Ishikawa (cell line): ENCODE measurements around the gene GPR89A.

Experiments used
- CEBPB ChIP-seq: IDR thresholded peaks from 2 replicates; pipeline ENCODE4 v1.6.1; 2012
- CREB1 ChIP-seq: IDR thresholded peaks from 2 replicates; pipeline ENCODE4 v1.6.1; 2012; ENCODE audit warnings: low read depth
- EGR1 ChIP-seq: IDR thresholded peaks from 2 replicates; pipeline ENCODE4 v1.6.1; 2012
- EP300 ChIP-seq: IDR thresholded peaks from 2 replicates; pipeline ENCODE4 v1.6.1; 2012; ENCODE audit warnings: borderline replicate concordance
- FOXM1 ChIP-seq: IDR thresholded peaks from 2 replicates; pipeline ENCODE4 v1.6.1; 2012; ENCODE audit warnings: low read depth, borderline replicate concordance
- NFIC ChIP-seq: IDR thresholded peaks from 2 replicates; pipeline ENCODE4 v1.6.1; 2012
- RAD21 ChIP-seq: IDR thresholded peaks from 2 replicates; pipeline ENCODE4 v1.6.1; 2012; ENCODE audit warnings: low read depth
- TAF1 ChIP-seq: IDR thresholded peaks from 2 replicates; pipeline ENCODE4 v1.6.1; 2012; ENCODE audit warnings: low read depth, mild to moderate bottlenecking
- TCF12 ChIP-seq: IDR thresholded peaks from 2 replicates; pipeline ENCODE4 v1.6.1; 2012; ENCODE audit warnings: low read depth
- TEAD4 ChIP-seq: IDR thresholded peaks from 2 replicates; pipeline ENCODE4 v1.6.1; 2012
- YY1 ChIP-seq: IDR thresholded peaks from 2 replicates; pipeline ENCODE4 v1.6.1; 2012; ENCODE audit warnings: low read depth
- ZBTB7A ChIP-seq: IDR thresholded peaks from 2 replicates; pipeline ENCODE4 v1.6.1; 2012; ENCODE audit warnings: low read depth
- TF ChIP-seq, protein P1 (sequence below): IDR thresholded peaks from 2 replicates; pipeline ENCODE4 v1.6.1; 2012; ENCODE audit warnings: low read depth, mild to moderate bottlenecking
- TF ChIP-seq, protein P2 (sequence below): IDR thresholded peaks from 2 replicates; pipeline ENCODE4 v1.6.1; 2012
- TF ChIP-seq, protein P3 (sequence below): IDR thresholded peaks from 2 replicates; pipeline ENCODE4 v1.6.1; 2012

The GPR89A gene

DNA sequence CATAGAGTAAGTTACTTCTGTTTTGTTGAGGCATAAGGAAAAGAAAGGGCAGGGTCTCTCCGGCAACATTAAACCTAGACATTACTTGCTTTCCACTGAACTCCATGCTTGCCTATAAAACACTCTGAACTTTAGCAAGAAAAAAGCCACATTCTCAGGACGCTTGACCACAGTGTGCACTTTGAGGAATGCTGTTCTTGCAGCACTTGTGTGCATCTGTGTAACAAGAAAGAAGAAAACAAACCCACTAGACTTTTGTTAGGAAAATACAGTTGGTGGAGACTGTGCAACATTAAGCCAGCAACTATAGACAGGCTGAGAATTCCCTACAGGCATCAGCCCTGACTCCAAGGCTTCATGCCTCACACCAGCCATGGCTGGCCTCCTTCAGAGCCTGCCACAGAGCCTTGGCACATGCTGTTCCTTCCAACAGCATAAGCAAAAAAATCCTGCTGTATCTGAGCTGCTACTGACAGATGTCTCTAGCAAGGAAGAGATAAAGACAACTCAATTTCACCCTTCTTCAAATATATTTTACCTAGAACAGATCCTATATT lies 93.6 kb downstream of the GPR89A start:
- TF ChIP-seq NFIC = no peak
- no peak for TF ChIP-seq ZBTB7A
- no peak for TF ChIP-seq TCF12
- TF ChIP-seq, protein P1, sequence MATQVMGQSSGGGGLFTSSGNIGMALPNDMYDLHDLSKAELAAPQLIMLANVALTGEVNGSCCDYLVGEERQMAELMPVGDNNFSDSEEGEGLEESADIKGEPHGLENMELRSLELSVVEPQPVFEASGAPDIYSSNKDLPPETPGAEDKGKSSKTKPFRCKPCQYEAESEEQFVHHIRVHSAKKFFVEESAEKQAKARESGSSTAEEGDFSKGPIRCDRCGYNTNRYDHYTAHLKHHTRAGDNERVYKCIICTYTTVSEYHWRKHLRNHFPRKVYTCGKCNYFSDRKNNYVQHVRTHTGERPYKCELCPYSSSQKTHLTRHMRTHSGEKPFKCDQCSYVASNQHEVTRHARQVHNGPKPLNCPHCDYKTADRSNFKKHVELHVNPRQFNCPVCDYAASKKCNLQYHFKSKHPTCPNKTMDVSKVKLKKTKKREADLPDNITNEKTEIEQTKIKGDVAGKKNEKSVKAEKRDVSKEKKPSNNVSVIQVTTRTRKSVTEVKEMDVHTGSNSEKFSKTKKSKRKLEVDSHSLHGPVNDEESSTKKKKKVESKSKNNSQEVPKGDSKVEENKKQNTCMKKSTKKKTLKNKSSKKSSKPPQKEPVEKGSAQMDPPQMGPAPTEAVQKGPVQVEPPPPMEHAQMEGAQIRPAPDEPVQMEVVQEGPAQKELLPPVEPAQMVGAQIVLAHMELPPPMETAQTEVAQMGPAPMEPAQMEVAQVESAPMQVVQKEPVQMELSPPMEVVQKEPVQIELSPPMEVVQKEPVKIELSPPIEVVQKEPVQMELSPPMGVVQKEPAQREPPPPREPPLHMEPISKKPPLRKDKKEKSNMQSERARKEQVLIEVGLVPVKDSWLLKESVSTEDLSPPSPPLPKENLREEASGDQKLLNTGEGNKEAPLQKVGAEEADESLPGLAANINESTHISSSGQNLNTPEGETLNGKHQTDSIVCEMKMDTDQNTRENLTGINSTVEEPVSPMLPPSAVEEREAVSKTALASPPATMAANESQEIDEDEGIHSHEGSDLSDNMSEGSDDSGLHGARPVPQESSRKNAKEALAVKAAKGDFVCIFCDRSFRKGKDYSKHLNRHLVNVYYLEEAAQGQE = no peak
- TF ChIP-seq, protein P2, sequence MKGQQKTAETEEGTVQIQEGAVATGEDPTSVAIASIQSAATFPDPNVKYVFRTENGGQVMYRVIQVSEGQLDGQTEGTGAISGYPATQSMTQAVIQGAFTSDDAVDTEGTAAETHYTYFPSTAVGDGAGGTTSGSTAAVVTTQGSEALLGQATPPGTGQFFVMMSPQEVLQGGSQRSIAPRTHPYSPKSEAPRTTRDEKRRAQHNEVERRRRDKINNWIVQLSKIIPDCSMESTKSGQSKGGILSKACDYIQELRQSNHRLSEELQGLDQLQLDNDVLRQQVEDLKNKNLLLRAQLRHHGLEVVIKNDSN = no peak
- no peak for TF ChIP-seq CREB1
- TF ChIP-seq TAF1 = no peak

DNA sequence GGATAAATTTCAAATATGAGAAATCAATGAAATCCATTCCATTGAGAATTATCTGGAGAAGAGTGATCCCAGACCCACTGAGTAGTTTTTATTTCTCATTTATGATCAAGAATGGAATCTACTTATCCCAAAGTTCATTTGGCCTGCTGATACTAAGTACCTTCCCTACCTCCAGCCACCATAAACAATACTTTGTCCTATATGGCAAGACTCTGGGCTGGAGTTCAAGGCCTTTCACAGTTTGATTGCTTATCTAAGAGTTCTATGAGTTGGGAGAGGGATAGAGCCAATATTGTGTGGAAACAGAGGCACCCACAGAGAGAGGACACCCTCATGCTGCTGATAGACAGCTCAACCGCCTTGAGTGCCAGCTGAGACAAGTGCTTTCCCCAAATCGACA lies 94.3 kb downstream of the GPR89A start:
- no peak for TF ChIP-seq EGR1
- no peak for TF ChIP-seq TEAD4
- no peak for TF ChIP-seq NFIC
- TF ChIP-seq TCF12 = no peak
- TF ChIP-seq RAD21 = no peak
- TF ChIP-seq ZBTB7A = no peak
- TF ChIP-seq, protein P1 = no peak
- TF ChIP-seq YY1 = no peak
- no peak for TF ChIP-seq FOXM1
- no peak for TF ChIP-seq TAF1
- TF ChIP-seq CREB1 = no peak
- TF ChIP-seq, protein P2 = no peak
- TF ChIP-seq, protein P3, sequence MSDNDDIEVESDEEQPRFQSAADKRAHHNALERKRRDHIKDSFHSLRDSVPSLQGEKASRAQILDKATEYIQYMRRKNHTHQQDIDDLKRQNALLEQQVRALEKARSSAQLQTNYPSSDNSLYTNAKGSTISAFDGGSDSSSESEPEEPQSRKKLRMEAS = no peak
- TF ChIP-seq EP300 = no peak
- no peak for TF ChIP-seq CEBPB

DNA sequence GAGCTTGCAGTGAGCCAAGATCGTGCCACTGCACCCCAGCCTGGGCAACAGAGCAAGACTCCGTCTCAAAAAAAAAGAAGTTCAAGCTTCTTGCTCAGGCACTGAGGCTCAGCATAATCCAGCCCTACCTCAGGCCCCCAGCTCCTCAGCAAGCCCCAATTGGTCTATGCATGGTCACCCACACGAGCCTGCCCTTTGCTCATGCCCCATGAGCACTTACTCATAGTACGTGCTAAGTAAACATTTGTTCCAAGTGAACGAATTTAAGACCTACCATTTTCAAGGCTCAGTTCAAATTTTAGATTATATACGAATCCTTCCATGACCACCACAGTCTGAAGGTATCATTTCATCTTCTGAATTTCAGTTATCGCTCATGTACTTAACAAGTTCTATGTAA lies 95.0 kb downstream of the GPR89A start:
- TF ChIP-seq NFIC (no peak), FOXM1 (no peak), TCF12 (no peak), TAF1 (no peak), EP300 (no peak), CREB1 (no peak), CEBPB (no peak), RAD21 (no peak), TEAD4 (no peak)
- TF ChIP-seq, protein P3 = no peak
- TF ChIP-seq, protein P1 = no peak

DNA sequence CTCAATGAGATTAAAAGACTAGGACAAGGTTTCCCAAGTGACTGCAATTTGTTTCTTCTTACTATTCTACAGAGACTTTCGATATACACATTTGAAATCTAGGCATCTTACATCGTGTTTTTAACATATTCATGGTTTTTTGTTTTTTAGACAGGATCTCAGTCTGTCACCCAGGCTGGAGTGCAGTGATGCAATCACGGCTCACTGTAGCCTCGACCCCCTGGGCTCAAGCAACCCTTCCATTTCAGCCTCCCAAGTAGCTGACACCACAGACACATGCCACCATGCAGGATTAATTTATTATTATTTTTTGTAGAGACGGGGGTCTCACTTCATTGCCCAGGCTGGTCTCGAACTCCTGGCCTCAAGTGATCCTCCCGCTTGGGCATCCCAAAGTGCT lies 97.8 kb downstream of the GPR89A start:
- TF ChIP-seq TEAD4 (no peak), CEBPB (no peak), ZBTB7A (no peak), EGR1 (no peak), EP300 (no peak), TCF12 (no peak), RAD21 (no peak), NFIC (no peak), YY1 (no peak), FOXM1 (no peak), CREB1 (no peak), TAF1 (no peak)
- TF ChIP-seq, protein P1 = no peak
- TF ChIP-seq, protein P3 = no peak
- TF ChIP-seq, protein P2 = no peak
